GM21528 (cell line): ENCODE measurements around the gene DAB2.

ENCODE experiments used
- ATAC-seq: cut with Tn5 transposase; IDR thresholded peaks from one replicate; pipeline ENCODE4 v1.9.1; 2021; ENCODE audit warnings: mild to moderate bottlenecking, moderate library complexity; ENCODE audit not compliant: unreplicated experiment, low FRiP score

DAB2 gene

GRCh38 chr5:39394946-39395345 lies 29.8 kb downstream of the DAB2 start:
- ATAC-seq, result no peak

GRCh38 chr5:39390945-39391344 lies 33.8 kb downstream of the DAB2 start:
- no peak for ATAC-seq

GRCh38 chr5:39387293-39387692 lies 37.5 kb downstream of the DAB2 start:
- ATAC-seq, result no peak

GRCh38 chr5:39384271-39384670 lies 40.5 kb downstream of the DAB2 start:
- no peak for ATAC-seq

GRCh38 chr5:39381376-39381775 lies 43.4 kb downstream of the DAB2 start:
- no peak for ATAC-seq

- no peak for ATAC-seq
Observed at GRCh38 chr5:39379693-39380092, 45.1 kb downstream of the DAB2 start.

- ATAC-seq, result no peak
Observed at GRCh38 chr5:39377613-39378012, 47.2 kb downstream of the DAB2 start.

- peak; percentile 67 for ATAC-seq
Observed at GRCh38 chr5:39376293-39376714, 48.5 kb downstream of the DAB2 start.

GRCh38 chr5:39373791-39374190 lies 51.0 kb downstream of the DAB2 start:
- ATAC-seq, result no peak

- no peak for ATAC-seq
Observed at GRCh38 chr5:39371367-39371635, 53.5 kb downstream of the DAB2 start.

GRCh38 chr5:39370555-39371366 lies 54.0 kb downstream of the DAB2 start:
- no peak for ATAC-seq

- no peak for ATAC-seq
Observed at GRCh38 chr5:39369123-39369815, 55.5 kb downstream of the DAB2 start.

- ATAC-seq, result no peak
Observed at GRCh38 chr5:39368116-39368515, 56.7 kb downstream of the DAB2 start.

- no peak for ATAC-seq
Observed at GRCh38 chr5:39367711-39368110, 57.1 kb downstream of the DAB2 start.

- no peak for ATAC-seq
Observed at GRCh38 chr5:39364367-39364766, 60.4 kb downstream of the DAB2 start, which contains the start of gene C9. Gene C9, minus strand, starts transcription at chr5:39364495. Its CDS starts 31 bp downstream, at chr5:39364464.

- no peak for ATAC-seq
Observed at GRCh38 chr5:39363217-39363616, 61.6 kb downstream of the DAB2 start.

GRCh38 chr5:39362646-39363045 lies 62.1 kb downstream of the DAB2 start:
- no peak for ATAC-seq

GRCh38 chr5:39361306-39361705 lies 63.5 kb downstream of the DAB2 start:
- ATAC-seq, result no peak

- ATAC-seq, result no peak
Observed at GRCh38 chr5:39360471-39361111, 64.2 kb downstream of the DAB2 start.

GRCh38 chr5:39356263-39356662 lies 68.5 kb downstream of the DAB2 start:
- no peak for ATAC-seq

GRCh38 chr5:39355324-39355723 lies 69.5 kb downstream of the DAB2 start:
- ATAC-seq, result no peak
